GM20431 (cell line): Measurements from ENCODE around the gene DCLRE1B.
"Not testable (repeated sequence)": the region's sequence is repeated elsewhere in the genome, so short reads cannot be mapped to it uniquely, and the experiment has no call there.

Source experiments
- in situ Hi-C: fragments of 300-500 bp; cut with MseI, MboI; formaldehyde crosslinking; loops from one replicate; pipeline ENCODE4 v1.15.0; 2020; ENCODE audit warnings: low sequenced_read_pairs; ENCODE audit not compliant: unreplicated experiment

Gene DCLRE1B

DNA sequence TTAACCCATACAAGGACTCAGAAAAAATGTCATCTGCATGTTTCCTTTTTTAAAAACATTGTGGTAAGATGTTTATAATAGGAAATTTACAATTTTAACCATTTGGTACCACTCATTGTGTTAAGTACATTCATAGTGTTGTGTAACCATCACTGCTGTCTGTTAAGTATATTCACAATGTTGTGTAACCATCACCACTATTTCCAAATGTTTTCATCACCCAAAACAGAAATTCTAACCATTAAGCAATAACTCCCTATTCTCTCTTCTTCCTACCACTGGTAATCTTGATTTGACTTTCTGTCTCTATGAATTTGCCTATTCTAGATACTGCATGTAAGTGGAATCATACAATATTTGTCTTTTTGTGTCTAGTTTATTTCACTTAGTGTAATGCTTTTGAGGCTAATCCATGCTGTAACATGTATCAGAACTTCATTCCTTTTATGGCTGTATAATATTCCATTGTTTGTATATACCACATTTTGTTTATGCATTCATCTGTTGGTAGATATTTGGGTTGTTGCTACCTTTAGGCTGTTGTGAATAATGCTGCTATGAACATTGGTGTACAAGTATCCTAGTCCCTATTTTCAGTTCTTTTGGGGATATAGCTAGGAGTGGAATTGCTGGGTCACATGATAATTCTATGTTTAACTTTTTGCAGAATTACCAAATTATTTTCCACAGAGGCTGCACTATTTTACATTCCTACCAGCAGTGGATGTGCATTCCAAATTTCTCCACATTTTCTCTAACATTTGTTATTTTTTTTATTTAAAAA lies 38.1 kb downstream of the DCLRE1B start:
- in situ Hi-C loops, result no loop called here

DNA sequence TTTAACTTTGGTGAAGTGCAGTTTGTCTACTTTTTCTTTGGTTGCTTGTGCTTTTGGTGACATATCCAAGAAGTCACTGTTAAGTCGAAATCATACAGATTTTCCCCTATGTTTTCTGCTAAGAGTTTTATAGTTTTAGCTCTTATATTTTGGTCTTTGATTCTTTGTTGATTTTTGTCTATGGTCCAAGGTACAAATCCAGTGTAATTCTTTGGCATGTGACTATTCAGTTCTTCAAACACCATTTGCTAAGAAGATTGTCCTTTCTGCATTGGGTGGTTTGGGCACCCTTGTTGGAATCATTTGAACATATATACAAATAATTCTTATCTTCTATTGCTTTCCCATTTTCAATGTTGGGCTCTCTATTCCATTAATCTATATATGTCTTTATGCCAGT lies 40.2 kb downstream of the DCLRE1B start:
- in situ Hi-C loops, result no loop called here

- in situ Hi-C loops, result no loop called here
Observed at GRCh38 chr1:113946112-113946511, 41.0 kb downstream of the DCLRE1B start.

DNA sequence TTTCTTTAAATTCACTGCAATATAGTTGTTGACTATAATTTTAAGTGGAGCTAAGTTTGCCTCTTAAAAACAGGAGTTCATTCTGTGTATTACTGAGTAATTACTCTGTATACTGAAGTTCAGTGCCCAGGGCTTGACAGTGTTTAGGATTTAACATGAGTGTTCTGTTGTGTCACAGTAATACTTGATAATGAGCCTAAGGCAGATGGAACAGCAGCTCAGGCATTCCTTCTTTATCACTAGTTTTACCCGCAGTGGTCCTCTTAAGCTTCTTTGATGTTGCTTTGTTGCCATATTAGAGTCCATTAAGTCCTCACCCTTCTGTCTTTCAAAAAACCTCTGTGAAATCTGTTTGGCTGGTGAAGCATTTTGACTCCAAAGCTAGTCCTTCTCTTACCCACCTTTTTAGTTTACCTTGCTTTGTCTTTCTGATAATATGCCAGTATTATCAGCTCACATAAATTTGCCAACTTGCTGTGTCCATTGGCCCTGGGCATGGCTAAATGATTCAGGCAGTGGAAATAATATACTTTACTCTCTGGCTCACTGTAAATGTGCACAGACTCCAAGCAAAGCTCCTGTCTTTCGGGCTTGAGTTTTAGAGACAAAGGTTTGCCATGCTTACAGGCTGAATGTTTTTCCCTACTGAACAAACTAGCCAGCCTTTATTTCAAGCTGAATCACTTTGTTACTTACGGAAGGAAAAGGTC lies 41.7 kb downstream of the DCLRE1B start:
- in situ Hi-C loops, result no loop called here

GRCh38 chr1:113947388-113948107 lies 42.4 kb downstream of the DCLRE1B start:
- in situ Hi-C loops, result no loop called here

GRCh38 chr1:113948151-113948550 lies 43.0 kb downstream of the DCLRE1B start:
- in situ Hi-C loops, result not testable (repeated sequence)

GRCh38 chr1:113949007-113949406 lies 43.9 kb downstream of the DCLRE1B start:
- in situ Hi-C loops, result no loop called here

DNA sequence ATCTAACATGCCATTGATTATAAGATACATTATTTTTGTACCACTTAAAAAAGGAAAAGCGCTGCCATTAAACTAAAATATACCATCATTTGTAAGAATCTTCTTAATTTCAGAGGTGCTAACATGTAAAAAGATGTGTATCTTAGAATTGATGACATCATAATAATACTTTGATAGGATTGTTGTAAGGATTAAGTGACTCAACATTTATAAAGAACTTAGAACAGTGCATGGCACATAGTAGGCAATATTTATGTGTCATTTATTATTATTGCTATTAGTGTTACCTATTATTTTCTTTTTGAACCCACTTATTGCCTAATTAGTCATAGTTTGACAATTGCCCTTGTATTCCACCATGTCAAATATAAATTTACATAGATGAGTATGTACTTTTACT lies 45.8 kb downstream of the DCLRE1B start:
- in situ Hi-C loops, result no loop called here

DNA sequence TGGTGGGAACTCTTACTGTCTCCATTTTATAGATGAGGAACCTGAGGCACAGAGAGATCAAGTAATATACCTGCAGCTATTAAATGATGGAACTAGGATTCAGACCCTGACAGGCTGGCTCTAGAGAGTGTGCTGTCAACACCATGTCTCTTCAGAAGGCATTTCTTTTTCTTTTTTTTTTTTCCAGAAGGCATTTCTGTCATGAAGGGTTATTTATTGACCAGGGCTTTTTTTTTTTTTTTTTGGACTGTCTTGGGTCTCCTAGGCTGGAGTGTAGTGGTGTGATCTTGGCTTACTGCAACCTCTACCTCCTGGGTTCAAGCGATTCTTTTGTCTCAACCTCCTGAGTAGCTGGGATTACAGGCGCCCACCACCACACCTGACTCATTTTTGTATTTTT lies 46.6 kb downstream of the DCLRE1B start:
- in situ Hi-C loops, result no loop called here

DNA sequence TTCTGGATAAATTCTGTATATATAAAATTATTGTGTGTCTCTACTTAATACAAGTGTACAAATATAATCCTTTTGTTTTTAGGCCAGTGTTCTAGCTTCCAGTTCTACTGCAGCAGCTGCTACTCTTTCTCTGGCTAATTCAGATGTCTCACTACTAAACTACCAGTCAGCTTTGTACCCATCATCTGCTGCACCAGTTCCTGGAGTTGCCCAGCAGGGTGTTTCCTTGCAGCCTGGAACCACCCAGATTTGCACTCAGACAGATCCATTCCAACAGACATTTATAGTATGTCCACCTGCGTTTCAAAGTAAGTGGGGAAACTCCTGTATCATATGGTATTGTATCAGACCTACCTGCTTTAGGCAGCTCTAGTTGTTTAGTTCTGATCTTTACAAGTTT lies 52.9 kb downstream of the DCLRE1B start:
- in situ Hi-C loops, result no loop called here

DNA sequence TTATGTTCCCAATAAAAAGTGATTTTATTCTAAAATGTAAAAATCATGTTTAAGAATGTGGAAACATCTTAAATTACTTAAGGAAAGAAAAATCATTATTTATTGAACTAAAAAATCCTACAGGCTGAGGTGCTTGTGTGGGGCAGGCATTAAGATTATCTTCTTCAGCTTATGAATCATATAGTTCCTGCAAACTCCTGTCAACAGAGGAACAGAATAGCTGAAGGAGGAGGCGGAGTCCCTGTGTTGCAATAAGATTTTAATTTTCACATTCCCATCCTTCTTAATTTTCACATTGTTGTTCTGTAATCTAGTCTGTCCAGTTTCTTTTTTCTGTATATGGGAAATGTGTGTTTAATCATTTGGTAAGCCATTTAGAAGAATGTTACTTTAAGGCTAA lies 53.6 kb downstream of the DCLRE1B start:
- in situ Hi-C loops, result no loop called here

GRCh38 chr1:113963281-113963906 lies 58.3 kb downstream of the DCLRE1B start:
- in situ Hi-C loops, result no loop called here
